Suppressor macrophage treated with lipopolysaccharide for 1 hour (primary cell): Measurements from ENCODE around the gene SCAND1.
"Not testable (repeated sequence)": the region's sequence is repeated elsewhere in the genome, so short reads cannot be mapped to it uniquely, and the experiment has no call there.

Experiments used
- DNase-seq, 3 donors: peaks; one replicate each; pipeline ENCODE4 v3.0.0-alpha.2; 2020 to 2022

Gene SCAND1

DNA sequence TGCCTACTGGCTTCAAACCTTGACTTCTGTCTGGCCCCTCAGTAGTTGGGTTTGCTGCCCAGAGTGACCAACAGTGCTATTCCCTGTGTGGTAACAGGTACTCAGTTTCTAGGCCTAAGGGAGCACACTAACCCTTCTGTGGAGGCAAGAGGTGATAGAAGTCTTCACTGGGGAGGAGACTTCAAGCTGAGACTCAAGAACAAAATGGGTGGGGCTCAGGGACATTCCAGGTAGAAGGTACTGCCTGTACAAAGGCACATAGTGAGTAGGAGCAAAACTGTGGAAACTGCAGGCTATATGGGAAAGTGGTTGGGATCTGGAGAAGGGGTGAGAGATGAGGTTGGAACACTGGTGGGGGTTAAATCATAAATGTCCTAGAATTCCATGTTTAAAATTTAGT is 2.3 kb upstream of the SCAND1 start:
- no peak for DNase-seq

DNA sequence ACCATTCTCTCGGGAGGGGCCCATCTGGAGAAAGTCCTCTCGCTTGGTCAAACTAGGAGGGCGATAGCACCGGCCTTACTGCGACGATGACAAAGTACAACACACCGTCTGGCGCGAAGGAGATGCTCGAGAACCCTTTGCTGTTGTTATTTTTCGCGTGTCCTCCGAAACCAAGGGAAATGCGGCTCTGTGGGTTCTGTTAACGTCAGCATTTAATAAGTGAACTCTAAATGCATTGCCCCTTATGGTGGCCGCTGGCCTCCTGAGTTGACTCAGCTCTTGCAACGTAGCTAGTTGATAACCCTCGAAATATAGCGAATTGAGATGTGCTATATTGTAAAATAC is 577 bp upstream of the SCAND1 start:
- peak; percentile 47 to 63 (median 56) for DNase-seq

DNA sequence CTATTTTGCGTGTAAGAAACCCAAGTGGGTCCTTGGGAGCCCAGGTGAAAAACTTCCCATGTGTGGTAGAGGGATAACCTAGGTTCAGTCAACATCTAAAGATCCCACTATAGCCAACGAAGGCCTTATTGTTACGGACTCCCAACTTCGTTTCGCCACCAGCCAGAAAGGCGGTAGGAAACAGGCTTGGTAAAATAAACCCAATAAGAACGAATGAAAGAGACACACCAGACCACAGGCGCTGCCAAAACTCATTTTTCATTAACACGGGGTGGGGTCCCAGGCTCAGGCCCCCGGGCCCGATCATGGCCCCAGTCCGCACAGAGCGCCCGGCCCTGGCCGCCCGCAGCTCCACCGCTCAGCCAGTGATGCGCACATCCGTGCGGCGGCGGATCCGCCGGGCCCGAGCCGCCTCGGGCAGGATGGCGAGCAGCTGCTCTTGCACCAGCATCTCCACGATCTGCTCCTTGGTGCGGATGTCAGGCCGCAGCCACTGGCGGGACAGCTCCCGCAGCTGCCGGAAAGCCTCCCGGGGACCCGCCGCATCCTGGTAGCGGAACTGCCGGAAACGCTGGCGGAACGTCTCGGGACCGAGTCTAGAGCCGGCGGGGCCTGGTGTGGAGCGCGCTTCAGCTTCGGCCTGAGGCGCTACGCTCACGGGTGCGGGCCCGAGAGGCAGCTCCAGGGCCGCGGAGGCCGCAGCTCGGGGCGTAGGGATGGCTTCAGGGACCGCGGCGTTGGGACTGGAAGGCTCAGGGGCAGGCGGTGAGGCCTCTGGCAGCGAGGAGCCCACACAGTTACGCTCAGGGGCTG is 709 bp downstream of the SCAND1 start:
- DNase-seq: peak; percentile 34 to 65 (median 47)

- peak; percentile 58 to 72 (median 70) for DNase-seq
These were observed 1.6 kb downstream of the SCAND1 start for GRCh38 chr20:35952480-35953386.

- DNase-seq: not testable (repeated sequence)
These were observed 2.2 kb downstream of the SCAND1 start for GRCh38 chr20:35952080-35952479.

DNA sequence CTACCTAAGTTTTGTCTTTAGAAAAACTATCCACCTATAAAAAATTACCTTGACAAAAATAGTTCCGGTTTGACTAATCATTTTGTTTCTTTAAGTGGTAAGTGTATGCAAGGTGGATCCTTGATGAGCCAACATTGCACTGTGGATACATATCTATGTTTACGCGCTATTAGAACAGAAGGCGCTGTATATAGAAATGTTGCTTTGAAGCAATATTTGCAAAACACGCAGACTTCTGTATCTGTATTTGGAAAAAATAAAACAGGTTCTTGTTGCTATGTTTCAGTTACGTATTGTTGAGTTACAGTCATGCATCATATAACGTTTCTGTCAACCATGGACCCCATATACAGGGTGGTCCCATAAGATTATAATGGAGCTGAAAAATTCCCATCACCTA is 4.2 kb downstream of the SCAND1 start:
- DNase-seq: no peak

GRCh38 chr20:35947907-35948306 is 6.4 kb downstream of the SCAND1 start:
- no peak for DNase-seq

- DNase-seq: peak in 2 of 3 donors; percentile 3 to 9
These were observed 6.8 kb downstream of the SCAND1 start for GRCh38 chr20:35947489-35947888.

DNA sequence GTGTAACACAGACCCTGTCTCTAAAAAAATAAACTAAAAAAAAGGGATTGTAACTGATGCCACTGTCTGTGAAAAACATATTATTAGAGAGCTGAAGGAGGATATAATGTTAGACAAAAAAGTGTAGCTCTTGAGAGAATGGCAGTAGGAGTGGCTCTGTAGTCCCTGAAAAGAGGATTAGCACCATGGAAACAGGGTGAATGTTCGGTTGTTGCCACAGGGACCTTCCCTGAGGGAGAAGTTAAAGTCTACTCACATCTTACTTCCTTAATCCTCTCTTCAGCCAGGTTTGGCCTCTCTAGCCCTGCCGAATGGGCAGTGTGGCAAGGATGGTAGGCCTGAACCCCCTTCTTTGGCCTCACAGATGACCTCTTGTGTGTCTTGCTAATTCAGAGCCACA is 12.1 kb downstream of the SCAND1 start:
- DNase-seq: peak; percentile 36 to 38 (median 37)

- DNase-seq: no peak
These were observed 12.7 kb downstream of the SCAND1 start for GRCh38 chr20:35941620-35942019.

GRCh38 chr20:35939264-35939663 is 15.0 kb downstream of the SCAND1 start:
- DNase-seq: no peak

DNA sequence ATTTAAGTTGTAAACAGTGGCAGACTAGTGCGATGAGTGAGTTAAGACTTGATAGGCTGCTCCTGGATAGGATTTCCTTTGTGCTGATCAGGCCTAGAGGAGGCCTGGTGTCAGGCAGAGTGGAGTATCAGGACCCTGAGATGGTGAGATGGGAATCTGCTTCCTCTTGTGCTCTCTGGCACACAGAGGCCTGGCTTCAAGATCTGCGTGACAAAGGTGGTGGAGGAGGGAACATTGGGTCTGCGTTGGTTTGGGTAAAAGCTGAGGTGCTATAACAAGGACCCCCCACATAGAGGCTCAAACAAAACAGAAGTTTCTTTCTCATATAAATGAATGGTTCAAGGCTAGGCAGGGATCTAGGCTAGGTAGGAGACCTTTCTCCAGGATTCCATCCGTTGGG is 20.3 kb downstream of the SCAND1 start:
- no peak for DNase-seq

DNA sequence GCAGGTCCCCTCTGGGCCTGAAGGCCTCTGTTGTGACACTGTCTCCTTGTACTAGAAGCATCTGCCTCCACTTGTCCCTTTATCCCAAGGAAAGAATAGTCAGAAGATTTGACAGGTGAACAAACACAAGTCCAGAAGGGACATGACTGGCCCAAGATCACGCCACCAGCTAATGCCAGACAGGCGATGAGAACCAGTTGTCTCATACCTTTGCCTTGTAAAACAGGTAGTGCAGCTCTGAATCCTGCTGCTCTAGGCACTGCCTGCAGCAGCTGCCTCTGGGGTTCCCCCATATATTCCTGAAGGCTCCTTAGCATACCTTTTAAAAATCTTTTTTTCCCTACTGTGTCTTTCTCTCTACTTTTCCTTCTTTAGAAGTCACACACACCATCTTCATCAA is 25.0 kb downstream of the SCAND1 start:
- no peak for DNase-seq

DNA sequence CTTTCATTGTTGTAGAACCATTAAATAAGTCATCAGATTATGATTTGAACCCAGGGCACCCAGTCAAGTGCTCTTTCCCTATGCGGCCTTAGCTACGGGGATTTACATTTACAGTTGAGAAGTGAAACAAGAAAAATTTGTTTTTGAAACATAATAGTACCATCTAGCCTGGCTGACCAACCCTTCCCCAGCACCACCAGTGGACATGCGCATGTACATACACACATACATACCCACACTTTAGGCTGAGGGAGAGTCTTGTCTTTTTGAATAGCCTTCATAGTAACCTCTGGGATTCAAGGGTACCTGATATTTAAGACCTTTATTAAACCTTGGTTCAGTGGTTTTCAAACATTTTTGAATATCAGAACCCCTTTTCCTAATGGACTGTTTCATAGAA is 33.8 kb downstream of the SCAND1 start:
- DNase-seq: no peak

DNA sequence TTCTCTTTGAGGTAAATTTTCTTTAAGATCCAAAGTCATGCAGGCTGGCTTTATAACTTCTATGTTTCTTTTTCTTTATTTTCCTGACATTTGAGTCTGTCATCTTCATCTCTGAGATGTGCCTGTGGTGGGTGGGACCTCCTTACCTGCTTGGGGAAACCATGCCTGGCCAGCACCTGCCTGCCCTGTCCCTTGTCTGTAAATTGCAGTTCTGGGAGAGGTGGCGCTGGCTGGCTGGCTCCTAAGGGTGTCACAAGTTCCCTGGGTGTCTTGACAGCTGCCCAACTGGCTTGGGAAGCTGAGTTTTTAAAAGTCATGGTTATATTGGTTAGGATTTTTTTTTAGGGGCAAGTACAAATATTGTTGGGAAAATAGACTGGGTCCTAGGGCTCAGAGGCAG is 36.3 kb downstream of the SCAND1 start:
- DNase-seq: no peak

- DNase-seq: peak in 2 of 3 donors; percentile 4 to 15
These were observed 37.2 kb downstream of the SCAND1 start for GRCh38 chr20:35917077-35917476.

DNA sequence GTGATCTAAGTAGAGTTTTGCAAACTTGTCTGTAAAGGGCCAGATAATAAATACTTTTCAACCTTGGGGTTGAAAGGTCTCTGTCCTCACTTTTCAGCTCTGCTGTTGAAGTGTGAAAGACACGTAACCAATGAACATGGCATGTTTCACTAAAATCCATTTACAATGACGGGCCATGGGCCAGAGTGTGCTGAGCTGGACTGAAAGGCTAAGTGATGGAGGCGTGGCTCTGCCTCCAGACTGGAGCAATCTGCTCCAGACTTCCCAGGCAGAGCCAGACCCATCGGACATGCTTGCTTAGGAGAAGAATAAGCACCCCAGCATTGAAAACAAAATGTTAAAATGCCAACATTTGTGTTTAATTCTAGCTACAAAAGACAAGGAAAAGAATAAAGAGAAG is 41.4 kb downstream of the SCAND1 start:
- DNase-seq: no peak

- no peak for DNase-seq
These were observed 44.0 kb downstream of the SCAND1 start for GRCh38 chr20:35910254-35910653.

DNA sequence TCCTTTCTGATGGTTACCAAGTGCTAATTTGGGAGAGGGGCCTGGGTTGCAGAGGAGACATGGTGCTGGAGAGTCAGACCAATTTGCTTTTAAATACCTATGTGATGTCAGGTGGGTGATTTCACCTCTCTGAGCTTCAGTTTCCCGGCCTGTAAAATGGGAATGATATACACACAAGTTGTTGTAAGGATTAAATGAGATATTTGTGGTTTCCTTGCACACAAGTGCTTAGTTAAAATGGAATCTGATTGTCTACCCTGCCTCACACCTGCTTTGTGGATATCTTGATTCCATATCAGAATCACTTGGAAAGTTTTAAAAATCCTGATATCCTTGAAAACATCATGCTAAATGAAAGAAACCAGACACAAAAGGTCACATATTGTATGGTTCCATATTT is 44.5 kb downstream of the SCAND1 start:
- no peak for DNase-seq

DNA sequence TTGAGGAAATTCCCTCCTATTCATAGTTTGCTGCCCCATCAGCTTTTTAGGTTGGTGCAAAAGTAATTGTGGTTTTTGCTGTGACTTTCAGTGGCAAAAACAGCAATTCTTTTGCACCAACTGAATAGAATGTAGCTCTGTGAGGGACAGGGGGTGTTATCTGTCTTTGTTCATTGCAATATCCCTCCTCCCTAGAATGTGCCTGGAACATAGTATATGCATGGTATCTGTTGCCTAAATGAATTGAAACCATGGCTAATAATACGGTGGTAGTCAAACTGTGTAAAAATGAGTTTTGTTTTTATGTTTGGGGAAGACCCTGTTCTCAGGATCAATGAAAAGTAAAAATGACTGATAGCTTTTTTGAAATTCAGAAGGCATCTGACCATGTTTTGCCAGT is 45.1 kb downstream of the SCAND1 start:
- no peak for DNase-seq

DNA sequence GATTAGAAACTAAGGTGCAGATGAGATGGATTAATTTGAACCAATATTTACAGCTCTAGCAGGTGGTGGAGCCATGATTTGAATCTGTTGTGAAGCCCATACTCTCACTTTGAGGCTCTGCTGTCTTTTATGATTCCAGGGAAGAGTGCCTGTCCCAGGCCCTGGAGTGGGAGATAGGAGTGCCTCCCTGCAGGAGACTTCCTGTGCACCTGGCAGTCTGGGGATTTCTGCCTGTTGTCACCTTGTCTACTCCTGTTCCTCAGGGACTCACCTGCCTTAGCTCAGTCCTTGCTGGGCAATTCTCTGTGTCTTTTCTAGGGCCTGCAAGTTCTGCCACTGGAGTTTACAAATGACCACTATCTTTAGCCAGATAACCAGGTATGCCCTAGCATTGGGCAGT is 46.3 kb downstream of the SCAND1 start:
- no peak for DNase-seq

DNA sequence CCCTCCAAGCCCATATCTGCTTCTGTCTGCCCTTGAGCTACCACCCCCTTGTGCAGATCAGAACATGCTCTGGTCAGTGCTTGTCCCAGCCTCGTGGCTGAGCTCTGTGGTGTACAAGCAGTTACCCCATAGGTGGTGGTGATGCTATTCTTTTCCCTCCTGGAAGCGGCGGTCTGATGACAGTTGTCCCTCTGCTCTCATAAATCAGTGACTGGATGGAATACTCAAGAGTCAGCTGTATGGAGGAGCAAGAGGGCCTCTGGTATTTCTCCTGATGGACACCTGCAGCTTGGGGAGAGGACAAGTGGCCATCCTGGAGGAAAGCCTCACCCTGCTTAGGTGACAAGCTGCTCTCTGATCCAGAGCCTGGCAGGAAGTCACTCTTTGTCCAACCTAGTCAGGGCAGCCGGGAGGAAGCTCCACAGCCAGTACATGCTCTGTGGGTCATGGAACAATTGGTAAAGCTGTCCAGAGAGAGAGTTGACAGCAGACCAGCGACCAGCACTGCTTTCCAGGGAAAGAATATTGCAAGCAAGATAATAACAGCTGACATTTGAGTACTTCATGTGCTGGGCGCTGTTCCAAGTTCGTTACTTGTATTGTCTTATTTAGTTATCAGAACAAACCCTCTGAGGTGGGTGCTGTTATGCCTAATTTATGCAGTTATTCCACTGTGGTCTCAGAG is 47.1 kb downstream of the SCAND1 start:
- DNase-seq: no peak

- no peak for DNase-seq
These were observed 49.2 kb downstream of the SCAND1 start for GRCh38 chr20:35904982-35905663.
